Measurements from ENCODE around the gene ZNF134. TPM values are rescaled to one million over a fixed set of nuclear protein-coding genes. Genes with fewer than 3 reads are reported as not detected.

Gene ZNF134
- total and polyA plus RNA-seq, 2 experiments from 2014 or later: 10.7 to 24.3 TPM

DNA sequence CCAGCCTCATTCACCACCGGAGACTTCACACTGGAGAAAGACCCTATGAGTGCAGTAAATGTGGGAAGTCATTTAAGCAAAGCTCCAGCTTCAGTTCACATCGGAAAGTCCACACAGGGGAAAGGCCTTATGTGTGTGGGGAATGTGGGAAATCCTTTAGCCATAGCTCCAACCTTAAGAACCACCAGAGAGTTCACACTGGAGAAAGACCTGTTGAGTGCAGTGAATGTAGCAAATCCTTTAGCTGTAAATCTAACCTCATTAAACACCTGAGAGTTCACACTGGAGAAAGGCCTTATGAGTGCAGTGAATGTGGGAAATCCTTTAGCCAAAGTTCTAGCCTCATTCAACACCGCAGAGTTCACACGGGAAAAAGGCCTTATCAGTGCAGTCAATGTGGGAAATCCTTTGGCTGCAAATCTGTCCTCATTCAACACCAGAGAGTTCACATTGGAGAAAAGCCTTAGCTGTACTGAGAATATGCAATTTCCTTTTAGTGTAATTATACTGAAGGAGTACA is 27.7 kb downstream of the ZNF134 start:
- whole genome bisulfite sequencing (ENCODE audit: low lambda C conversion rate, missing lambda C conversion rate): 98% methylated on average over 4 of the region's 4 CpGs
- TF ChIP-seq EZH2phosphoT487 (IDR thresholded peaks at IDR 0.05; ENCODE audit: low read depth, severe bottlenecking, unreplicated experiment): no peak
- no peak for TF ChIP-seq CTCF (IDR thresholded peaks at IDR 0.05; ENCODE audit: poor library complexity)
- no peak for TF ChIP-seq EZH2 (IDR thresholded peaks at IDR 0.05; ENCODE audit: borderline replicate concordance)
- no peak for DNase-seq (ENCODE audit: low spot score)

GRCh38 chr19:57642396-57643046 is 28.5 kb downstream of the ZNF134 start:
- peaks cover 13% of the 10 kb centered on the region for H3K36me3 ChIP-seq (replicated peaks; ENCODE audit: insufficient read depth, low read depth)
- no peaks in the 10 kb centered on the region for H4K20me1 ChIP-seq (ENCODE audit: insufficient read depth, poor library complexity, severe bottlenecking)
- H3K4me1 ChIP-seq (ENCODE audit: insufficient read depth): no peaks in the 10 kb centered on the region
- H3K9me2 ChIP-seq (replicated peaks; ENCODE audit: insufficient read depth): no peaks in the 10 kb centered on the region
- no peak overlapping the region for H3K4me2 ChIP-seq
- H3K27ac ChIP-seq: no peak overlapping the region
- no peak overlapping the region for H2AFZ ChIP-seq
- H3K9me3 ChIP-seq (ENCODE audit: low read depth): peaks cover 27% of the 10 kb centered on the region
- no peak overlapping the region for H3K4me3 ChIP-seq
- H3K27me3 ChIP-seq: no peaks in the 10 kb centered on the region
- TF ChIP-seq EZH2phosphoT487 (IDR thresholded peaks at IDR 0.05; ENCODE audit: low read depth, severe bottlenecking, unreplicated experiment): no peak
- no peak for TF ChIP-seq CTCF (IDR thresholded peaks at IDR 0.05; ENCODE audit: poor library complexity)
- TF ChIP-seq EZH2 (IDR thresholded peaks at IDR 0.05; ENCODE audit: borderline replicate concordance): no peak
- peaks cover 10% of the 10 kb centered on the region for H3K79me2 ChIP-seq
- 95% methylated on average over 4 of the region's 4 CpGs for WGBS (ENCODE audit: low lambda C conversion rate, missing lambda C conversion rate)
- DNase-seq (ENCODE audit: low spot score): no peak

More for the DNA sequence above, 27.7 kb downstream of the ZNF134 start:
- no peak overlapping the region for H3K4me3 ChIP-seq
- H3K4me1 ChIP-seq (ENCODE audit: insufficient read depth): no peaks in the 10 kb centered on the region
- peaks cover 20% of the 10 kb centered on the region for H3K36me3 ChIP-seq (replicated peaks; ENCODE audit: insufficient read depth, low read depth)
- no peak overlapping the region for H3K27ac ChIP-seq
- H3K9me3 ChIP-seq (ENCODE audit: low read depth): peaks cover 35% of the 10 kb centered on the region
- H3K4me2 ChIP-seq: no peak overlapping the region
- no peaks in the 10 kb centered on the region for H3K27me3 ChIP-seq
- no peak overlapping the region for H2AFZ ChIP-seq
- no peaks in the 10 kb centered on the region for H4K20me1 ChIP-seq (ENCODE audit: insufficient read depth, poor library complexity, severe bottlenecking)
- H3K79me2 ChIP-seq: peaks cover 18% of the 10 kb centered on the region
- no peaks in the 10 kb centered on the region for H3K9me2 ChIP-seq (replicated peaks; ENCODE audit: insufficient read depth)

DNA sequence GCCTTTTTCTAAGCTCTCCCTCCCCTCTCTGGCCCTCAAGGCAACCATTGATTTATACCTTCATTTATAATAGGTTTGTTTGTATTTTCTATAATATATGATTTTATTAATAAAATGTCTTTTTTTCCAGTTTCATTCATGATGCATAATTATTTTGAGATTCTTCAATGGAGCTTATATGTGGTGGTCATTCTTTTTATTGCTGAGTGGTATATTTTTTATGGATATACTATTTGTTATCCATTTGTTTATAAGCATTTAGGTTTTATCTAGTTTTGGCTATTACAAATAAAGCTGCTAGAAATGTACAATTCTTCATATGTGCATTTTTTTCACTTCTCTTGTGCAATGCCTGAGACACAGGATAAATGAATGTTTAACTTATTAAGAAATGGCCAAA is 29.7 kb downstream of the ZNF134 start:
- Histone ChIP-seq H3K9me3 (ENCODE audit: low read depth) (peaks cover 21% of the 10 kb centered on the region), H2AFZ (no peak overlapping the region), H4K20me1 (ENCODE audit: insufficient read depth, poor library complexity, severe bottlenecking) (no peaks in the 10 kb centered on the region), H3K9me2 (replicated peaks; ENCODE audit: insufficient read depth) (no peaks in the 10 kb centered on the region), H3K4me2 (no peak overlapping the region), H3K4me3 (no peak overlapping the region), H3K4me1 (ENCODE audit: insufficient read depth) (no peaks in the 10 kb centered on the region), H3K79me2 (peaks cover 2% of the 10 kb centered on the region), H3K27ac (no peak overlapping the region), H3K27me3 (no peaks in the 10 kb centered on the region), H3K36me3 (replicated peaks; ENCODE audit: insufficient read depth, low read depth) (peaks cover 11% of the 10 kb centered on the region)
- TF ChIP-seq EZH2phosphoT487 (IDR thresholded peaks at IDR 0.05; ENCODE audit: low read depth, severe bottlenecking, unreplicated experiment) (no peak), CTCF (IDR thresholded peaks at IDR 0.05; ENCODE audit: poor library complexity) (no peak), EZH2 (IDR thresholded peaks at IDR 0.05; ENCODE audit: borderline replicate concordance) (no peak)
- no peak for DNase-seq (ENCODE audit: low spot score)
